Progenitor cell of endocrine pancreas (in vitro differentiated cells): ENCODE results near the gene ITIH3. TPM values are rescaled to one million over a fixed set of nuclear protein-coding genes. Genes with fewer than 3 reads are reported as not detected.
A peak's percentile ranks its signal among the peaks of the same experiment; 100 is the strongest.

Experiments used
- DNase-seq: peaks from one replicate; pipeline ENCODE4 v3.0.0; 2021; ENCODE audit warnings: low spot score; ENCODE audit not compliant: unreplicated experiment
- H3K27ac Mint-ChIP-seq: 2 replicates; pipeline ENCODE4 v1.8.0; 2021; ENCODE audit warnings: mild to moderate bottlenecking, moderate library complexity, mixed read lengths
- H3K27me3 Mint-ChIP-seq: 2 replicates; pipeline ENCODE4 v1.8.0; 2021; ENCODE audit warnings: mixed read lengths
- H3K36me3 Mint-ChIP-seq: 2 replicates; pipeline ENCODE4 v1.8.0; 2022; ENCODE audit warnings: mixed read lengths; ENCODE audit not compliant: insufficient read depth
- H3K4me1 Mint-ChIP-seq: 2 replicates; pipeline ENCODE4 v1.8.0; 2021; ENCODE audit warnings: low read depth, mixed read lengths
- H3K4me3 Mint-ChIP-seq: 2 replicates; pipeline ENCODE4 v1.8.0; 2021; ENCODE audit warnings: low read depth, mild to moderate bottlenecking, moderate library complexity, mixed read lengths
- H3K9me3 Mint-ChIP-seq: 2 replicates; pipeline ENCODE4 v1.8.0; 2021; ENCODE audit warnings: low read depth, mixed read lengths
- total RNA-seq: library from RNA; stranded (reverse); gene quantifications from 2 replicates; pipeline ENCODE4 v1.2.1, GENCODE V29; 2021
- TF ChIP-seq, protein P1 (sequence below): fragments of 200-600 bp; sonication (generic); IDR thresholded peaks from one replicate; pipeline ENCODE4 v1.5.0; 2021; ENCODE audit warnings: antibody characterized with exemption, mild to moderate bottlenecking; ENCODE audit not compliant: unreplicated experiment

Gene ITIH3
- total RNA-seq, 1 donor from 2014 or later, result 1.2 TPM

DNA sequence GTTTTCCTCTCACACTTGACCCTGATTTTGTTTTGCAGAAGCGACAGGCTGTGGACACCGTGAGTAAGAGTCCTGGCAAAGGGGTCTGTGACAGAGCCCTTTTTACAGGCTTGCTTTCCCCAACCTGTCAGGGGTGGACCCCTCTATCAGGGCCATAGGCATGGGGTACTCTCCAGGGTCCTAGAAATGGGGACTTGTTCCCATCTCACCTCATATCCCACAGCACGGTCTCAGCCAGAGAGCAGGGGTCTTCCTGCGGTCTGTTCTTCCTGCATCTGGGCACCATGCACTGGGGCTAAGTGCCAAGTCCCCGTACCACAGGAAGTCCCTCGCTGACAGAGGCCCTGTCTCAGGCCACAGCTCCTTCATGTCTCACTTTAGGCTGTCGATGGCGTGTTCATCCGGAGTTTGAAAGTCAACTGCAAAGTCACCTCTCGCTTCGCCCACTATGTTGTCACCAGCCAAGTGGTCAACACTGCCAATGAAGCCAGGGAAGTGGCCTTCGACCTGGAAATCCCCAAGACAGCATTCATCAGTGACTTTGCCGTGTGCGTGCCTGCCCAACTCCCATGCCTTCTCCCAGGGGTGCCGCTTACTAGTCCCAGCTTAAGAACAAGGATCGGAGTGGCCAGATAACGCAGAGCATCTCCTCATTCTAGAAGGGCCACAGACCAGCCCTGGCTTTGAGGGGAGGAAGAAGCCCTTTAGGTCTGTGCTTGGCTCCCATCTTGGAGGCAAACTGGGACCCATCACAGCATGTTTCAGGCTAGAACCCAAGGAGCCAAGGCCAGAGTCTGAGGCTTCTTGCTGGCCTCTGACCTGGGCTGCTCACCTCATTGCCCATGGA, 16.4 kb upstream of the ITIH3 start:
- H3K36me3 Mint-ChIP-seq, result no peaks in the 10 kb centered on the region
- H3K27me3 Mint-ChIP-seq, result peaks cover 18% of the 10 kb centered on the region
- H3K4me1 Mint-ChIP-seq, result peaks cover 21% of the 10 kb centered on the region
- TF ChIP-seq, protein P1, sequence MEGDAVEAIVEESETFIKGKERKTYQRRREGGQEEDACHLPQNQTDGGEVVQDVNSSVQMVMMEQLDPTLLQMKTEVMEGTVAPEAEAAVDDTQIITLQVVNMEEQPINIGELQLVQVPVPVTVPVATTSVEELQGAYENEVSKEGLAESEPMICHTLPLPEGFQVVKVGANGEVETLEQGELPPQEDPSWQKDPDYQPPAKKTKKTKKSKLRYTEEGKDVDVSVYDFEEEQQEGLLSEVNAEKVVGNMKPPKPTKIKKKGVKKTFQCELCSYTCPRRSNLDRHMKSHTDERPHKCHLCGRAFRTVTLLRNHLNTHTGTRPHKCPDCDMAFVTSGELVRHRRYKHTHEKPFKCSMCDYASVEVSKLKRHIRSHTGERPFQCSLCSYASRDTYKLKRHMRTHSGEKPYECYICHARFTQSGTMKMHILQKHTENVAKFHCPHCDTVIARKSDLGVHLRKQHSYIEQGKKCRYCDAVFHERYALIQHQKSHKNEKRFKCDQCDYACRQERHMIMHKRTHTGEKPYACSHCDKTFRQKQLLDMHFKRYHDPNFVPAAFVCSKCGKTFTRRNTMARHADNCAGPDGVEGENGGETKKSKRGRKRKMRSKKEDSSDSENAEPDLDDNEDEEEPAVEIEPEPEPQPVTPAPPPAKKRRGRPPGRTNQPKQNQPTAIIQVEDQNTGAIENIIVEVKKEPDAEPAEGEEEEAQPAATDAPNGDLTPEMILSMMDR, result no peak
- no peak overlapping the region for H3K4me3 Mint-ChIP-seq
- no peak overlapping the region for H3K27ac Mint-ChIP-seq
- no peaks in the 10 kb centered on the region for H3K9me3 Mint-ChIP-seq
- DNase-seq, result peak; percentile 7

DNA sequence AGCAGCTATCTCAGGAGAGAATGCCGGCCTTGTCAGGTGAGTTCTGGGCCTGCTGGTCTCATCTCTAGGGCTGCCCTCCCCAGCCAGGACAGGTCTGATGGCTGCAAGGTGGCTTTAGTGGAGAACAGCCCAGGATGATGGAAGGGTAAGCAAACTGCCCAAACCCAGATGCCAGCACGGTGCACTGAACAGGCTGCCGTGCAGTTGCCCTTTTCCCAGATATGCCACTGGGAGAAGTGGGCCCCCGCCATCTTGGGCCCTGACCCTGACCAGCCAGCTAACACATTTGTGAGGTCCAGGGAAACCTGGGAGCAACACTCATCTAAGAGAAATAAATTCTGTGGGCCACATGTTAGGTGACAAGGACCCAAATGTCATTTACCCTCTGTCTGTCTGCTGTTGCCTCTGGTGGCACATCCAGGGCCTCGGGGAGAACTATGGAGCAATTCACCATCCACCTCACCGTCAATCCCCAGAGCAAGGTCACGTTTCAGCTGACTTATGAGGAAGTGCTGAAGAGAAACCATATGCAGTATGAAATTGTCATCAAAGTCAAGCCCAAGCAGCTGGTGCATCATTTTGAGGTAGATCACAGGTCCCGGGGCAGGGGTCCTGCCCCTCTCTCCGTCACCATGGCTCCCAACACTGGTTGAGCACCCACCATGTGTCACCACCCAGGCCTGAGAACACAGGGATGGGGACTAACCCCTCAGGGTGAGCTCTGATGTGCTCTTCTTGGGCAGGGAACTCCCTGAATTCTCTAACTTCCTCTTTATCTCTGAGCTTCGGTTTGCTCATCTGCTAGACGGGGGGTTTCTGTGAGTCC, 15.4 kb upstream of the ITIH3 start:
- no peak for DNase-seq
- Mint-ChIP-seq H3K27ac (no peak overlapping the region), H3K27me3 (peaks cover 23% of the 10 kb centered on the region), H3K4me1 (peaks cover 21% of the 10 kb centered on the region), H3K36me3 (no peaks in the 10 kb centered on the region), H3K4me3 (no peak overlapping the region), H3K9me3 (no peaks in the 10 kb centered on the region)
- TF ChIP-seq, protein P1, result no peak

DNA sequence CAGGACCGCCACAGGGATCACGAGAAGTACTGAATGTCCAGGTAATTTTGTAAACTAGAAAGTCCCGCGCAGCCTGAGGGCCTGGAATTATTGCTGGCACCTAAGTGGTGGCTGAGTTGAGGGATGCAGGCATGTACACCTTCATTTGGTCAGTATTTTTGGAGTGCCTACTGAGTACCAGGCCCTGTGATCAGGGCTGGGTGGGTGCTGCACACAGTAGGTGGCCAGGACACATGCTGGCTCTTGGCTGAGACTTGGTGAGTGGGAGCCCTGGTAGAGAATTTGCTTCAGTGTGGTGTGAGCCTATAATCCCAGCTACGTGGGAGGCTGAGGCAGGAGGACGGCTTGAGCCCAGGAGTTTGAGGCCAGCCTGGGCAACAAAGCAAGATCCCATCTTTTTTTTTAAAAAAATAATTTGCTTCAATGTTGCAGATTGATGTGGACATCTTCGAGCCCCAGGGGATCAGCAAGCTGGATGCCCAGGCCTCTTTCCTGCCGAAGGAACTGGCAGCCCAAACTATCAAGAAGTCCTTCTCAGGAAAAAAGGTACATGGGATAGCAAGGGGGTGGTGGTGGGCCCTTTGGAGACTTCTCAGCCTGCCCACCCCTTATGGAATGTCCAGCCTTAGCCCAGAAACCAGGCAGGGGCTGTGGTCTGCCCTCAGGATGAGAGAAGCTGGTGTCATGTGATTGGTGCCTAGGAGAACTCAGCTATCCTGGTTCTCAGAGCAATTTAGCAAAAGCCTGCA, 14.6 kb upstream of the ITIH3 start:
- peaks cover 23% of the 10 kb centered on the region for H3K27me3 Mint-ChIP-seq
- TF ChIP-seq, protein P1, result no peak
- H3K4me3 Mint-ChIP-seq, result no peak overlapping the region
- H3K9me3 Mint-ChIP-seq, result no peaks in the 10 kb centered on the region
- H3K27ac Mint-ChIP-seq, result no peak overlapping the region
- no peaks in the 10 kb centered on the region for H3K36me3 Mint-ChIP-seq
- DNase-seq, result no peak
- peaks cover 21% of the 10 kb centered on the region for H3K4me1 Mint-ChIP-seq

DNA sequence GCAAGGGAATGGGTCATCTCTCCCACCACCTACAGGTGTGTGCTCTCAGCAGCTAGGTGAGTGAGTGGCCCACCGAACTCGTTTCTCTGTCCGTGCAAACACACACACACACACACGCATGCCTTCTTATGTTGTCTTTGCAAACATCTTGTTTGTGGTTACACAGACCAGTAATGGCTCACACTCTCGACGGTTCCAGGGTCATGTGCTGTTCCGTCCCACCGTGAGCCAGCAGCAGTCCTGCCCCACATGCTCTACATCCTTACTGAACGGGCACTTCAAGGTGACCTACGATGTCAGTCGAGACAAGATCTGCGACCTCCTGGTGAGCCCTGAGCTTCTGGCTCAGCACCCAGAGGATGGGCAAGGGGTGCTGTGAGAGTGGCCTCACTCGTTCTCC, 12.9 kb upstream of the ITIH3 start:
- H3K9me3 Mint-ChIP-seq, result no peaks in the 10 kb centered on the region
- no peak for DNase-seq

More for the DNA sequence above, 12.9 kb upstream of the ITIH3 start:
- TF ChIP-seq, protein P1, result no peak
- peaks cover 13% of the 10 kb centered on the region for H3K4me1 Mint-ChIP-seq
- peaks cover 23% of the 10 kb centered on the region for H3K27me3 Mint-ChIP-seq
- H3K4me3 Mint-ChIP-seq, result no peak overlapping the region
- no peak overlapping the region for H3K27ac Mint-ChIP-seq
- no peaks in the 10 kb centered on the region for H3K36me3 Mint-ChIP-seq
